ENCODE results near the gene MRPL23. TPM values are rescaled to one million over a fixed set of nuclear protein-coding genes. Genes with fewer than 3 reads are reported as not detected.

The MRPL23 gene
- total and polyA plus RNA-seq, 2 of the 8 experiments (the other 6 are each of a cell fraction or from before 2014, with no cell fraction given): 86.4 to 244 TPM

GRCh38 chr11:2002807-2003206 lies 55.7 kb downstream of the MRPL23 start:
- H2AK5ac ChIP-seq (ENCODE audit: low read depth, low read length): no peak overlapping the region
- H3K4me1 ChIP-seq (replicated peaks in 1 of 4; ENCODE audit: control insufficient read depth in 3 of 4, insufficient read depth in 4 of 4, low read length in 3 of 4): no peaks in the 10 kb centered on the region
- CTCF ChIA-PET (ENCODE audit: partially characterized antibody): interaction anchor here (0.6 to 4.8 kb wide), 3 partner anchors 54 to 149 kb away, joined by 3 to 30 read pairs (median 5); no protein-coding TSS in a partner anchor
- no peak overlapping the region for H3K9ac ChIP-seq (replicated peaks in 1 of 4; ENCODE audit: extremely low read depth in 1 of 4, low read depth in 3 of 4, low read length in 3 of 4)
- POLR2A ChIA-PET (ENCODE audit: partially characterized antibody): no interaction called here
- no peaks in the 10 kb centered on the region for H3K23me2 ChIP-seq (ENCODE audit: low read depth, low read length)
- no peak overlapping the region for H2BK20ac ChIP-seq (ENCODE audit: low read length)
- no peak overlapping the region for H2BK120ac ChIP-seq (replicated peaks; ENCODE audit: low read depth, low read length)
- H3K23ac ChIP-seq (ENCODE audit: insufficient read length): no peak overlapping the region
- no peak overlapping the region for H2BK12ac ChIP-seq (ENCODE audit: low read depth, low read length)
- no peaks in the 10 kb centered on the region for H4K20me1 ChIP-seq (replicated peaks in 1 of 2; ENCODE audit: control insufficient read depth in 1 of 2, insufficient read depth in 2 of 2, low read length in 2 of 2)
- H3K27me3 ChIP-seq (replicated peaks in 1 of 4; ENCODE audit: control insufficient read depth in 3 of 4, extremely low read depth in 1 of 4, insufficient read depth in 3 of 4, low read length in 3 of 4): no peaks in the 10 kb centered on the region
- no peak overlapping the region for H3K56ac ChIP-seq (replicated peaks; ENCODE audit: insufficient read length, low read depth, low read length)
- WGBS, 2 experiments (ENCODE audit: extremely low coverage in 1 of 2, insufficient coverage in 1 of 2, insufficient read length in 1 of 2, insufficient replicate concordance in 2 of 2, low coverage in 1 of 2, low lambda C conversion rate in 2 of 2, missing lambda C conversion rate in 1 of 2): no CpG with 5 or more reads among the region's 19 CpGs
- no peak overlapping the region for H2BK5ac ChIP-seq (ENCODE audit: low read depth, low read length)
- no peaks in the 10 kb centered on the region for H3K36me3 ChIP-seq (ENCODE audit: control insufficient read depth in 2 of 4, insufficient read depth in 4 of 4, low read length in 3 of 4)
- no peak for FAIRE-seq
- TF ChIP-seq NANOG (IDR thresholded peaks at IDR 0.05; ENCODE audit: insufficient read depth, low read depth, low read length, poor library complexity, severe bottlenecking) (no peak), HDAC2 (IDR thresholded peaks at IDR 0.05; ENCODE audit: borderline replicate concordance in 1 of 2, low read depth in 2 of 2, low read length in 2 of 2) (no peak), MAFK (IDR thresholded peaks at IDR 0.05; ENCODE audit: low read depth, low read length) (no peak), POLR2A (IDR thresholded peaks at IDR 0.05; ENCODE audit: control extremely low read depth in 1 of 2, low read depth in 2 of 2, low read length in 2 of 2) (no peak)
- no peaks in the 10 kb centered on the region for H3K9me3 ChIP-seq (ENCODE audit: insufficient read depth in 2 of 2, low read depth in 1 of 2, low read length in 1 of 2)
- H2AFZ ChIP-seq (ENCODE audit: low read length): no peak overlapping the region
- H3K79me2 ChIP-seq (ENCODE audit: control insufficient read depth in 1 of 2, insufficient read depth in 2 of 2, low read length in 2 of 2): no peaks in the 10 kb centered on the region
- H4K8ac ChIP-seq (ENCODE audit: extremely low read depth, insufficient read depth, low read length): no peak overlapping the region
- DNase-seq (ENCODE audit: low read depth in 1 of 2, low spot score in 2 of 2): no peak
- H3K4me3 ChIP-seq (ENCODE audit: extremely low read depth in 1 of 4, insufficient read depth in 2 of 4, low read depth in 3 of 4, low read length in 4 of 4): no peak overlapping the region
- H3K18ac ChIP-seq (ENCODE audit: extremely low read depth, low read length): no peak overlapping the region
- H4K5ac ChIP-seq (ENCODE audit: insufficient read length, low read depth, low read length): no peak overlapping the region
- H3K14ac ChIP-seq (ENCODE audit: insufficient read length): no peak overlapping the region
- H2BK15ac ChIP-seq (ENCODE audit: low read length): no peak overlapping the region
- H3K27ac ChIP-seq (ENCODE audit: low read depth, low read length): no peak overlapping the region
- no peak overlapping the region for H4K91ac ChIP-seq (replicated peaks; ENCODE audit: insufficient read length, low read length)
- H3K79me1 ChIP-seq (ENCODE audit: low read depth, low read length): no peaks in the 10 kb centered on the region
- no peak overlapping the region for H3K4ac ChIP-seq (replicated peaks; ENCODE audit: insufficient read length, low read depth, low read length)
- H3K4me2 ChIP-seq (ENCODE audit: insufficient read depth in 1 of 2, low read depth in 2 of 2, low read length in 2 of 2): no peak overlapping the region

Measured in H1 (cell line).